HEK293 (cell line): Measurements from ENCODE around the gene SERPINA1.

Experiments
- CTCF ChIA-PET: fragments of 350-600 bp; formaldehyde crosslinking; extraction: SDS; loops from one replicate; lab custom pipeline; 2021; ENCODE audit warnings: antibody characterized with exemption; lab: Yijun Ruan, JAX
- POLR2A ChIA-PET: fragments of 300-600 bp; formaldehyde crosslinking; extraction: SDS; loops from one replicate; lab custom pipeline; 2020; ENCODE audit warnings: antibody characterized with exemption, inconsistent platforms; lab: Yijun Ruan, JAX
- H3K27ac ChIP-seq: fragments of 200-500 bp; sonication (Bioruptor generic); 2 replicates; pipeline ENCODE4 v1.5.1; 2014; ENCODE audit warnings: low read depth, low read length, control low read depth, inconsistent platforms; ENCODE audit errors: extremely low read depth
- H3K36me3 ChIP-seq, 2 experiments: fragments of 200-500 bp in 1 of 2; sonication (Bioruptor generic) in 1 of 2; 1 replicate in 1 of 2; 2 replicates in 1 of 2; pipeline ENCODE4 v1.5.1; 2014 to 2017; ENCODE audit warnings: inconsistent platforms in 2 of 2, low read length in 2 of 2; ENCODE audit not compliant: control insufficient read depth in 2 of 2, insufficient read depth in 1 of 2
- H3K4me1 ChIP-seq: fragments of 200-500 bp; sonication (Bioruptor generic); 2 replicates; pipeline ENCODE4 v1.5.1; 2014; ENCODE audit warnings: mild to moderate bottlenecking, low read length, inconsistent platforms; ENCODE audit not compliant: control insufficient read depth, insufficient read depth
- H3K4me3 ChIP-seq: 2 replicates; pipeline ENCODE4 v1.5.1; 2011; ENCODE audit warnings: low read depth, mild to moderate bottlenecking, control low read depth, low read length, moderate library complexity
- H3K9me3 ChIP-seq: fragments of 200-500 bp; sonication (Bioruptor generic); 2 replicates; pipeline ENCODE4 v1.5.1; 2014; ENCODE audit warnings: low read depth, low read length, inconsistent platforms; ENCODE audit not compliant: control insufficient read depth, insufficient read depth
- EGR2 ChIP-seq: fragments of 450-650 bp; formaldehyde crosslinking; IDR thresholded peaks from 2 replicates; pipeline ENCODE4 v1.5.1; 2016; ENCODE audit warnings: low read depth, missing biosample characterization, missing genetic modification characterization
- KLF10 ChIP-seq: fragments of 450-650 bp; IDR thresholded peaks from 2 replicates; pipeline ENCODE4 v1.5.1; 2018; ENCODE audit warnings: missing biosample characterization, mild to moderate bottlenecking, missing genetic modification characterization
- PRDM1 ChIP-seq: fragments of 450-650 bp; formaldehyde crosslinking; IDR thresholded peaks from 2 replicates; pipeline ENCODE4; 2016; ENCODE audit warnings: missing biosample characterization, missing genetic modification characterization
- SETDB1 ChIP-seq: IDR thresholded peaks from one replicate; pipeline ENCODE4 v1.6.1; 2017; ENCODE audit warnings: mild to moderate bottlenecking, low read length, moderate library complexity, mixed read lengths; ENCODE audit not compliant: insufficient read length
- YY2 ChIP-seq: fragments of 450-650 bp; formaldehyde crosslinking; IDR thresholded peaks from 2 replicates; pipeline ENCODE4 v1.5.1; 2016; ENCODE audit warnings: missing biosample characterization, missing genetic modification characterization
- ZNF112 ChIP-seq: fragments of 450-650 bp; formaldehyde crosslinking; IDR thresholded peaks from 2 replicates; pipeline ENCODE4 v1.5.0; 2017; ENCODE audit warnings: missing biosample characterization, missing genetic modification characterization
- ZNF16 ChIP-seq: fragments of 450-650 bp; formaldehyde crosslinking; IDR thresholded peaks from 2 replicates; pipeline ENCODE4 v1.5.1; 2016; ENCODE audit warnings: low read depth, missing biosample characterization, missing genetic modification characterization
- ZNF23 ChIP-seq: fragments of 450-650 bp; formaldehyde crosslinking; IDR thresholded peaks from 2 replicates; pipeline ENCODE4 v1.5.1; 2016; ENCODE audit warnings: missing biosample characterization, missing genetic modification characterization, borderline replicate concordance
- ZNF248 ChIP-seq: fragments of 450-650 bp; formaldehyde crosslinking; IDR thresholded peaks from 2 replicates; pipeline ENCODE4 v1.5.1; 2017; ENCODE audit warnings: missing biosample characterization, missing genetic modification characterization
- ZNF341 ChIP-seq: fragments of 450-650 bp; formaldehyde crosslinking; IDR thresholded peaks from 2 replicates; pipeline ENCODE4; 2016; ENCODE audit warnings: low read depth, missing biosample characterization, missing genetic modification characterization
- ZNF366 ChIP-seq: fragments of 450-650 bp; formaldehyde crosslinking; conservative IDR thresholded peaks from 2 replicates; pipeline ENCODE4 v1.5.1; 2016; ENCODE audit warnings: missing biosample characterization, missing genetic modification characterization
- ZNF529 ChIP-seq: fragments of 450-650 bp; formaldehyde crosslinking; IDR thresholded peaks from 2 replicates; pipeline ENCODE4 v1.5.1; 2017; ENCODE audit warnings: missing genetic modification characterization, missing biosample characterization; ENCODE audit not compliant: insufficient replicate concordance
- ZNF548 ChIP-seq: fragments of 450-650 bp; formaldehyde crosslinking; IDR thresholded peaks from 2 replicates; pipeline ENCODE4 v1.5.1; 2016; ENCODE audit warnings: missing biosample characterization, missing genetic modification characterization
- ZNF561 ChIP-seq: fragments of 450-650 bp; IDR thresholded peaks from 2 replicates; pipeline ENCODE4 v1.5.1; 2018; ENCODE audit warnings: missing biosample characterization, missing genetic modification characterization, borderline replicate concordance
- ZNF660 ChIP-seq: fragments of 450-650 bp; IDR thresholded peaks from 2 replicates; pipeline ENCODE4 v1.5.1; 2018; ENCODE audit warnings: missing biosample characterization, mild to moderate bottlenecking, missing genetic modification characterization
- ZNF701 ChIP-seq: fragments of 450-650 bp; formaldehyde crosslinking; IDR thresholded peaks from 2 replicates; pipeline ENCODE4 v1.5.1; 2016; ENCODE audit warnings: missing biosample characterization, missing genetic modification characterization
- ZNF707 ChIP-seq: fragments of 450-650 bp; formaldehyde crosslinking; IDR thresholded peaks from 2 replicates; pipeline ENCODE4 v1.5.1; 2016; ENCODE audit warnings: missing biosample characterization, missing genetic modification characterization
- ZXDB ChIP-seq: fragments of 450-650 bp; formaldehyde crosslinking; IDR thresholded peaks from 2 replicates; pipeline ENCODE4 v1.5.1; 2016; ENCODE audit warnings: missing biosample characterization, missing genetic modification characterization
- TF ChIP-seq, protein P1 (sequence below): fragments of 450-650 bp; formaldehyde crosslinking; IDR thresholded peaks from 2 replicates; pipeline ENCODE4 v1.5.1; 2016; ENCODE audit warnings: missing biosample characterization, missing genetic modification characterization
- TF ChIP-seq, protein P2 (sequence below): sonication (generic); formaldehyde crosslinking; IDR thresholded peaks from 2 replicates; pipeline ENCODE4 v1.8.1; 2022; ENCODE audit warnings: mild to moderate bottlenecking, moderate library complexity, missing genetic modification reagents

Gene SERPINA1

DNA sequence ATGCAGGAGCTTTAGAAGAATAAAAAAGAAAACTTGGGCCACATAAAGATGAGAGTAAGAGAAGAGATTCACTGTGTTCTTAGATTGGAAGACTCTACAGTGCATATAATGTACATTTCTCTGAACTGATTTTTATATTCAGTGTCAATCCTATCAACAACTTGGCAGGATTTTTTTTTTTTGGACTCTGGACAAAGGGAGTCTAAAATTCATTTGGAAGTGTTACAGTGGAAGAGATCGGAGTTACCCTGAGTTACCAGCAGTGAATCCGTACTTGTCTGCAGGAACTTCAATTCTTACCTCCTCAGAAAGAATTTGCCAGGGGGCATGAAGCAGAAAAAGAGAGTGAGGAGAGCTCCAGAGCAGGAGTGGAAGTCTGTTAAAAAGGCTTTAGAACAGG, 40.2 kb upstream of the SERPINA1 start:
- CTCF ChIA-PET, result interaction anchor here (1.0 to 1.1 kb wide), 3 partner anchors 57 to 1483 kb away, joined by 3 to 5 read pairs (median 3); no protein-coding TSS in a partner anchor
- H3K36me3 ChIP-seq, result no peaks in the 10 kb centered on the region
- POLR2A ChIA-PET, result no interaction called here

DNA sequence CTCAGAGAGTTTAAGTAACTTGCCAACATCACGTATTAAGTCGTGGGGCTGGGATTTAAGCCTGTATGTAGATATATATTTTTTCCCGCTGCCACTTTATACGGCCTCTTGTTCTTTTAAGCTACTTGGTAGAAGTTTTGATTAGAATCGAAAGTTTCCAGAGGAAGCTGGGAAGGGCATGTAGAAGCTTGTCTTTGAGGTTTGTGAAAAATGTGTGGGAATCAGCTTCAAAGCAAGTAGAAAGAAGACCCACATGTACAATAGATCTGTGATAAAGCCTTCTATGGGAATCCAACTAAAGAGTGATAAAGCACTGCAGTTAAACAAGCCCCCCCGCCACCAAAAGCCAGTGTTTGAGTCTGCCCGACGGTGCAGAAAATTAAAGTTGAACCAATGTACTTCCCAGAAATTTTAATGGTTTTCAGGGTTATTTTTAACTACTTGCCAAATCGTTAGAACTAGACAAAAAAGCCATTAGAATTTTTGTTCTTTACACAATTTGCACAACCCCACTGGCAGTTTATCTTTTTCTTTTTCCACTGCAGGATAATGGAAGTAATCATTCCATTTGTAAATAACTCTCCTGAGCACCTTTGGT, 38.7 kb upstream of the SERPINA1 start:
- ChIA-PET CTCF (interaction anchor here (1.0 kb wide), 1 partner anchor 60 kb away, joined by 3 read pairs; no protein-coding TSS in a partner anchor), POLR2A (no interaction called here)

More for the DNA sequence above, 40.2 kb upstream of the SERPINA1 start:
- Histone ChIP-seq H3K27ac (no peak overlapping the region), H3K4me3 (no peak overlapping the region), H3K4me1 (no peaks in the 10 kb centered on the region), H3K9me3 (no peaks in the 10 kb centered on the region)
- TF ChIP-seq SETDB1, result no peak

DNA sequence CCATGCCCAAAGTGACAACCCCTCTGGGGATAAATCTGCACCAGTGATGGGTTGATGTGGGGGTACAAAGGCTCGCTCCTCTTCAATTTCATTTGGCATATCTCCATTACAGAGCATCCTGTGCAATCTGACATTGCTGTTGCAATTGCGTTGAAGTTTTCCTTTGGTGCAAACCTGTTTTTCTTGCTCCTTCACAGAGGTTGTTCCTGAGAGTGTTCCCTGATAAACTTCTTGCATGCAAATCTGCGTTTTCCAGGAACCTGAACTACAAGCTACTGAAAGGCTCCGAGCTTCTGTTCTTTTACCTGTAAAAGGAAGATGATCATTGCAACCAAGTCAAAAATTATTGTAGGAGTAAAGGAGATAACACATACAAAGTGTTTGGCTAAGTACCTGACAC, 38.1 kb upstream of the SERPINA1 start:
- no peaks in the 10 kb centered on the region for H3K36me3 ChIP-seq
- no peak for TF ChIP-seq ZNF112
- CTCF ChIA-PET, result interaction anchor here (0.6 to 1.1 kb wide), 3 partner anchors 60 to 306 kb away, joined by 3 read pairs; no protein-coding TSS in a partner anchor
- POLR2A ChIA-PET, result no interaction called here
- H3K27ac ChIP-seq, result no peak overlapping the region
- H3K4me3 ChIP-seq, result no peak overlapping the region
- H3K4me1 ChIP-seq, result no peaks in the 10 kb centered on the region
- H3K9me3 ChIP-seq, result no peaks in the 10 kb centered on the region

More for the DNA sequence above, 38.7 kb upstream of the SERPINA1 start:
- Histone ChIP-seq H3K4me1 (no peaks in the 10 kb centered on the region), H3K36me3 (no peaks in the 10 kb centered on the region), H3K27ac (no peak overlapping the region), H3K4me3 (no peak overlapping the region), H3K9me3 (no peaks in the 10 kb centered on the region)
- no peak for TF ChIP-seq ZNF341
- no peak for TF ChIP-seq ZNF23 (tag by site-specific recombination)
- no peak for TF ChIP-seq ZNF366
- TF ChIP-seq ZNF701 (tag by site-specific recombination), result no peak
- TF ChIP-seq ZNF16 (tag by site-specific recombination), result no peak
- no peak for TF ChIP-seq ZNF529 (tag by site-specific recombination)
- no peak for TF ChIP-seq ZNF561 (tag by site-specific recombination)
- no peak for TF ChIP-seq ZNF660 (tag by site-specific recombination)
- no peak for TF ChIP-seq EGR2
- TF ChIP-seq, protein P1, sequence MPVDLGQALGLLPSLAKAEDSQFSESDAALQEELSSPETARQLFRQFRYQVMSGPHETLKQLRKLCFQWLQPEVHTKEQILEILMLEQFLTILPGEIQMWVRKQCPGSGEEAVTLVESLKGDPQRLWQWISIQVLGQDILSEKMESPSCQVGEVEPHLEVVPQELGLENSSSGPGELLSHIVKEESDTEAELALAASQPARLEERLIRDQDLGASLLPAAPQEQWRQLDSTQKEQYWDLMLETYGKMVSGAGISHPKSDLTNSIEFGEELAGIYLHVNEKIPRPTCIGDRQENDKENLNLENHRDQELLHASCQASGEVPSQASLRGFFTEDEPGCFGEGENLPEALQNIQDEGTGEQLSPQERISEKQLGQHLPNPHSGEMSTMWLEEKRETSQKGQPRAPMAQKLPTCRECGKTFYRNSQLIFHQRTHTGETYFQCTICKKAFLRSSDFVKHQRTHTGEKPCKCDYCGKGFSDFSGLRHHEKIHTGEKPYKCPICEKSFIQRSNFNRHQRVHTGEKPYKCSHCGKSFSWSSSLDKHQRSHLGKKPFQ (tag by site-specific recombination), result no peak
- TF ChIP-seq ZNF548 (tag by site-specific recombination), result no peak
- TF ChIP-seq, protein P2, sequence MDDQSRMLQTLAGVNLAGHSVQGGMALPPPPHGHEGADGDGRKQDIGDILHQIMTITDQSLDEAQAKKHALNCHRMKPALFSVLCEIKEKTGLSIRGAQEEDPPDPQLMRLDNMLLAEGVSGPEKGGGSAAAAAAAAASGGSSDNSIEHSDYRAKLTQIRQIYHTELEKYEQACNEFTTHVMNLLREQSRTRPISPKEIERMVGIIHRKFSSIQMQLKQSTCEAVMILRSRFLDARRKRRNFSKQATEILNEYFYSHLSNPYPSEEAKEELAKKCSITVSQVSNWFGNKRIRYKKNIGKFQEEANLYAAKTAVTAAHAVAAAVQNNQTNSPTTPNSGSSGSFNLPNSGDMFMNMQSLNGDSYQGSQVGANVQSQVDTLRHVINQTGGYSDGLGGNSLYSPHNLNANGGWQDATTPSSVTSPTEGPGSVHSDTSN (CRISPR knock-in tag), result no peak
- no peak for TF ChIP-seq PRDM1 (tag by site-specific recombination)
- TF ChIP-seq ZXDB (tag by site-specific recombination), result no peak
- TF ChIP-seq ZNF248 (tag by site-specific recombination), result no peak
- TF ChIP-seq YY2, result no peak
- TF ChIP-seq ZNF707 (tag by site-specific recombination), result no peak
- no peak for TF ChIP-seq KLF10
